ENCODE results near the gene PECR. TPM values are rescaled to one million over a fixed set of nuclear protein-coding genes. Genes with fewer than 3 reads are reported as not detected.

The PECR gene
- total and polyA plus RNA-seq, 9 donors, result 7.0 to 15.0 (median 11.5) TPM

- TF ChIP-seq CTCF (IDR thresholded peaks at IDR 0.05) (no peak), POLR2A (IDR thresholded peaks at IDR 0.05) (no peak), EP300 (IDR thresholded peaks at IDR 0.05) (no peak)
- DNase-seq, result no peak
- Histone ChIP-seq H3K27me3 (no peaks in the 10 kb centered on the region), H3K4me3 (peak overlapping the region; percentile 76), H3K9me3 (no peaks in the 10 kb centered on the region), H3K27ac (no peak overlapping the region), H3K36me3 (no peaks in the 10 kb centered on the region), H3K4me1 (ENCODE audit: insufficient read depth) (peaks cover 2% of the 10 kb centered on the region)
- WGBS, 3 donors, result 41 to 60% (median 50%) methylated on average over 6 of the region's 6 CpGs
- intact Hi-C loops (cut with DNase I), result no loop called here
These were observed 26.8 kb upstream of the PECR start for GRCh38 chr2:216108310-216108966.

- TF ChIP-seq EP300 (IDR thresholded peaks at IDR 0.05), result no peak
- TF ChIP-seq CTCF (IDR thresholded peaks at IDR 0.05), result no peak
- TF ChIP-seq POLR2A (IDR thresholded peaks at IDR 0.05), result no peak
- no peak overlapping the region for H3K27ac ChIP-seq
- no peaks in the 10 kb centered on the region for H3K27me3 ChIP-seq
- no peaks in the 10 kb centered on the region for H3K36me3 ChIP-seq
- 36 to 45% (median 42%) methylated on average over 13 of the region's 13 CpGs for WGBS, 3 donors
- H3K9me3 ChIP-seq, result no peaks in the 10 kb centered on the region
- no peak for DNase-seq
- intact Hi-C loops (cut with DNase I), result no loop called here
- peaks cover 2% of the 10 kb centered on the region for H3K4me1 ChIP-seq (ENCODE audit: insufficient read depth)
- H3K4me3 ChIP-seq, result no peak overlapping the region
These were observed 26.2 kb upstream of the PECR start for GRCh38 chr2:216107760-216108159.

GRCh38 chr2:216107320-216107719 is 25.7 kb upstream of the PECR start:
- H3K27me3 ChIP-seq, result no peaks in the 10 kb centered on the region
- TF ChIP-seq CTCF (IDR thresholded peaks at IDR 0.05) (no peak), EP300 (IDR thresholded peaks at IDR 0.05) (no peak), POLR2A (IDR thresholded peaks at IDR 0.05) (no peak)
- H3K9me3 ChIP-seq, result no peaks in the 10 kb centered on the region
- no peak overlapping the region for H3K4me3 ChIP-seq
- peaks cover 2% of the 10 kb centered on the region for H3K4me1 ChIP-seq (ENCODE audit: insufficient read depth)
- WGBS, 3 donors, result 76 to 85% (median 78%) methylated on average over 8 of the region's 8 CpGs
- intact Hi-C loops (cut with DNase I), result no loop called here
- no peak overlapping the region for H3K27ac ChIP-seq
- H3K36me3 ChIP-seq, result no peaks in the 10 kb centered on the region
- no peak for DNase-seq

- no peaks in the 10 kb centered on the region for H3K4me1 ChIP-seq (ENCODE audit: insufficient read depth)
- no peaks in the 10 kb centered on the region for H3K9me3 ChIP-seq
- intact Hi-C loops (cut with DNase I), result no loop called here
- H3K27me3 ChIP-seq, result no peaks in the 10 kb centered on the region
- no peak for DNase-seq
- 74 to 83% (median 80%) methylated on average over 3 of the region's 3 CpGs for WGBS, 3 donors
- TF ChIP-seq EP300 (IDR thresholded peaks at IDR 0.05) (no peak), POLR2A (IDR thresholded peaks at IDR 0.05) (no peak), CTCF (IDR thresholded peaks at IDR 0.05) (no peak)
- H3K4me3 ChIP-seq, result no peak overlapping the region
- no peak overlapping the region for H3K27ac ChIP-seq
- no peaks in the 10 kb centered on the region for H3K36me3 ChIP-seq
These were observed 23.1 kb upstream of the PECR start for GRCh38 chr2:216104691-216105090.
